Trophoblast cell (in vitro differentiated cells and primary cell): ENCODE data around the gene TNFAIP8L1.

Source experiments
- DNase-seq, 2 donors: peaks; one replicate each; pipeline ENCODE4 v3.0.0-alpha.2; 2016
- H2AFZ ChIP-seq: 2 replicates; pipeline ENCODE4 v1.6.1; 2013; ENCODE audit warnings: low read length, moderate library complexity, mild to moderate bottlenecking; ENCODE audit not compliant: insufficient read depth, poor library complexity
- H2AK5ac ChIP-seq: 2 replicates; pipeline ENCODE4 v1.6.1; 2013; ENCODE audit warnings: mild to moderate bottlenecking, low read length
- H2BK120ac ChIP-seq: 2 replicates; pipeline ENCODE4 v1.6.1; 2013; ENCODE audit warnings: low read length, mild to moderate bottlenecking, moderate library complexity; ENCODE audit not compliant: insufficient read depth, poor library complexity
- H2BK12ac ChIP-seq: 2 replicates; pipeline ENCODE4 v1.6.1; 2013; ENCODE audit warnings: mild to moderate bottlenecking, low read length, moderate library complexity
- H2BK5ac ChIP-seq: 2 replicates; pipeline ENCODE4 v1.6.1; 2013; ENCODE audit warnings: low read length, low read depth, moderate library complexity, mild to moderate bottlenecking; ENCODE audit not compliant: poor library complexity
- H3K14ac ChIP-seq: 2 replicates; pipeline ENCODE4 v1.6.1; 2013; ENCODE audit warnings: mild to moderate bottlenecking, low read length
- H3K18ac ChIP-seq: 2 replicates; pipeline ENCODE4 v1.6.1; 2013; ENCODE audit warnings: mild to moderate bottlenecking, low read length
- H3K23ac ChIP-seq: 2 replicates; pipeline ENCODE4 v1.6.1; 2013; ENCODE audit warnings: low read length
- H3K27ac ChIP-seq: 2 replicates; pipeline ENCODE4 v1.5.1; 2013; ENCODE audit warnings: low read depth, mild to moderate bottlenecking, inconsistent platforms, low read length, moderate library complexity
- H3K27me3 ChIP-seq: 2 replicates; pipeline ENCODE4 v1.6.1; 2013; ENCODE audit warnings: inconsistent platforms, mild to moderate bottlenecking, low read length, moderate library complexity; ENCODE audit not compliant: insufficient read depth
- H3K36me3 ChIP-seq, 2 experiments: 1 replicate in 1 of 2; 2 replicates in 1 of 2; pipeline ENCODE4 v1.6.1; 2013; ENCODE audit warnings: low read length in 2 of 2, mild to moderate bottlenecking in 2 of 2, moderate library complexity in 1 of 2; ENCODE audit not compliant: insufficient read depth in 2 of 2, control insufficient read depth in 1 of 2
- H3K4ac ChIP-seq: 2 replicates; pipeline ENCODE4 v1.6.1; 2013; ENCODE audit warnings: low read depth, mild to moderate bottlenecking, low read length, moderate library complexity
- H3K4me1 ChIP-seq, 2 experiments: 1 replicate in 1 of 2; 2 replicates in 1 of 2; pipeline ENCODE4 v1.6.1; 2013; ENCODE audit warnings: low read length in 2 of 2, mild to moderate bottlenecking in 2 of 2, moderate library complexity in 1 of 2; ENCODE audit not compliant: insufficient read depth in 2 of 2, control insufficient read depth in 1 of 2
- H3K4me2 ChIP-seq: 2 replicates; pipeline ENCODE4 v1.6.1; 2013; ENCODE audit warnings: inconsistent platforms, mild to moderate bottlenecking, low read length, moderate library complexity
- H3K4me3 ChIP-seq: 2 replicates; pipeline ENCODE4 v1.5.1; 2013; ENCODE audit warnings: mild to moderate bottlenecking, low read depth, low read length, inconsistent platforms
- H3K79me1 ChIP-seq: one replicate; pipeline ENCODE4 v1.6.1; 2013; ENCODE audit warnings: low read length
- H3K79me2 ChIP-seq: 2 replicates; pipeline ENCODE4 v1.6.1; 2013; ENCODE audit warnings: low read length, mild to moderate bottlenecking; ENCODE audit not compliant: control insufficient read depth, insufficient read depth, poor library complexity
- H3K9ac ChIP-seq: 2 replicates; pipeline ENCODE4 v1.6.1; 2013; ENCODE audit warnings: mild to moderate bottlenecking, low read length
- H3K9me3 ChIP-seq: 2 replicates; pipeline ENCODE4 v1.6.1; 2013; ENCODE audit warnings: low read depth, mild to moderate bottlenecking, control low read depth, inconsistent platforms, low read length; ENCODE audit not compliant: insufficient read depth
- H4K12ac ChIP-seq: 2 replicates; pipeline ENCODE4 v1.6.1; 2013; ENCODE audit warnings: low read depth, mild to moderate bottlenecking, low read length, moderate library complexity
- H4K8ac ChIP-seq: 2 replicates; pipeline ENCODE4 v1.6.1; 2013; ENCODE audit warnings: low read depth, mild to moderate bottlenecking, low read length, moderate library complexity
- H4K91ac ChIP-seq: one replicate; pipeline ENCODE4 v1.6.1; 2013; ENCODE audit warnings: low read depth, mild to moderate bottlenecking, low read length, moderate library complexity
- WGBS: extraction: QIAGEN DNeasy Blood & Tissue Kit; methylation state at CpG from one replicate; pipeline ENCODE4 v1.1.7; 2013; ENCODE audit warnings: missing lambda C conversion rate; ENCODE audit not compliant: insufficient read length, insufficient coverage; ENCODE audit errors: extremely low coverage; 5-methylcytosine and 5-hydroxymethylcytosine counted together

TNFAIP8L1 gene

DNA sequence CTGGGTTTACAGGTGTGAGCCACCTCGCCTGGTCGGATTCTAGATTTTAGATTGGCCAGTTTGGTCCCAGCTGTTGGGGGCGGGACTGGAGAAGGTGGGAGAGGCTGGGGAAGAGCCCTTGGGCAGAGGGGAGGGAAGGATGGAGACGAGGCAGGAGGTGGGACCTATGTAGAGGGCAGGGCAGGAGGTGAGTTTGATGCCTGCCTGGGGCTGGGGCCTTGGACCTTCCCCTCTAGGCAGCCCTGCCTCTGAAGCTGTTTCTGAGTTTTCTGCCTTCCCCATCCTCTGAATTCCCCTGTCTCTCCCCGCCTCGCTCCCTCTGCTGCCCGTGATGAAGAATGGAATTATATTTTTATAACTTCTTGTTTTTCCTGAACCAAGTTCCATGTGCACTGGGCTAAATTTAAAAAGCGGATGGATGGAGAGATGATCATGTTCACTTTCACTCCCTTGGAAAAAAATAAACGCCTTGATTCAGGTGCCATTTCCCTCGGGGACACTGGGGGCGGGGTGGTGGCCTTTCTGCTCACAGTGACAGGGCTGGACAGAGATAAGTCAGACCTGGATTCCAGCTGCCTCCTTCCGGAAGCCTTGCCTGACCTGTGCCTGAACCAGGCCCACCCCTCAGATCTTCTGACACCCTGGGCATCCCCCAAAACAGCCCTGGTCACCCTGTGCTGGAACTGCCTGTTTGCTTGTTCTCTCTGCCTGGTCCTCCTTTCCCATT is 16.5 kb upstream of the TNFAIP8L1 start:
- Histone ChIP-seq H3K4me3 (no peak overlapping the region), H3K27ac (no peak overlapping the region), H3K79me1 (peaks cover 2% of the 10 kb centered on the region), H3K18ac (no peak overlapping the region), H3K4ac (no peak overlapping the region), H2BK120ac (no peak overlapping the region), H3K79me2 (no peaks in the 10 kb centered on the region), H3K23ac (no peak overlapping the region), H2BK5ac (no peak overlapping the region), H2BK12ac (no peak overlapping the region), H4K91ac (no peak overlapping the region), H2AK5ac (no peak overlapping the region), H4K12ac (no peak overlapping the region), H3K4me1 (peaks cover 2 to 3% of the 10 kb centered on the region in 2 experiments), H3K9me3 (peaks cover 2% of the 10 kb centered on the region), H3K14ac (no peak overlapping the region), H4K8ac (no peak overlapping the region), H3K27me3 (no peaks in the 10 kb centered on the region), H3K36me3 (no peaks in the 10 kb centered on the region), H3K4me2 (no peak overlapping the region), H2AFZ (no peak overlapping the region), H3K9ac (no peak overlapping the region)
- no peak for DNase-seq
- no CpG with 5 or more reads among the region's 12 CpGs for WGBS

DNA sequence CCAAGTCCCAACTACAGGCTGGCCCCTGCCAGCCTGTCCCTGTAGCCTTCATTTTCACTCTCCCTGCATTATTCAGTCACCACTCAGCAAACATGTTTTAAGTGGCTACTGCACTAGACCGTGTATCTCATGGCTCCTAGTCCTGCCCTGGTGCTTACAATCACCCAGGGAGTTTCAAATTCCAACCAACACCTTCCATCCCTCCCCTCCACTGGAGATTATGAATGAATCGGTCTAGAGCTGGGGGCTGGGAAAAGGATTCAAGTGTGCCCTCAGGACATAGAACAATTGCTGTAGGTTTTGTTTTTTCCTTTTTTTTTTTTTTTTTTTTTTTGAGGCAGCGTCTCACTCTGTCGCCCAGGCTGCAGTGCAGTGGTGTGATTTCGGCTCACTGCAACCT is 15.0 kb upstream of the TNFAIP8L1 start:
- Histone ChIP-seq H3K18ac (no peak overlapping the region), H3K4me3 (no peak overlapping the region), H3K79me1 (peaks cover 2% of the 10 kb centered on the region), H3K9ac (no peak overlapping the region), H3K27ac (no peak overlapping the region), H3K4me2 (no peak overlapping the region), H3K23ac (no peak overlapping the region), H3K9me3 (peaks cover 2% of the 10 kb centered on the region), H3K36me3 (no peaks in the 10 kb centered on the region), H2BK12ac (peak overlapping the region; percentile 85), H2BK120ac (peak overlapping the region; percentile 69), H2BK5ac (no peak overlapping the region), H2AK5ac (no peak overlapping the region), H4K8ac (peak overlapping the region; percentile 29), H2AFZ (no peak overlapping the region), H4K91ac (peak overlapping the region; percentile 28), H3K4ac (no peak overlapping the region), H3K4me1 (peaks cover 2 to 3% of the 10 kb centered on the region in 2 experiments), H3K14ac (no peak overlapping the region), H3K27me3 (no peaks in the 10 kb centered on the region), H4K12ac (no peak overlapping the region), H3K79me2 (no peaks in the 10 kb centered on the region)
- DNase-seq: no peak
- WGBS: no CpG with 5 or more reads among the region's 5 CpGs

DNA sequence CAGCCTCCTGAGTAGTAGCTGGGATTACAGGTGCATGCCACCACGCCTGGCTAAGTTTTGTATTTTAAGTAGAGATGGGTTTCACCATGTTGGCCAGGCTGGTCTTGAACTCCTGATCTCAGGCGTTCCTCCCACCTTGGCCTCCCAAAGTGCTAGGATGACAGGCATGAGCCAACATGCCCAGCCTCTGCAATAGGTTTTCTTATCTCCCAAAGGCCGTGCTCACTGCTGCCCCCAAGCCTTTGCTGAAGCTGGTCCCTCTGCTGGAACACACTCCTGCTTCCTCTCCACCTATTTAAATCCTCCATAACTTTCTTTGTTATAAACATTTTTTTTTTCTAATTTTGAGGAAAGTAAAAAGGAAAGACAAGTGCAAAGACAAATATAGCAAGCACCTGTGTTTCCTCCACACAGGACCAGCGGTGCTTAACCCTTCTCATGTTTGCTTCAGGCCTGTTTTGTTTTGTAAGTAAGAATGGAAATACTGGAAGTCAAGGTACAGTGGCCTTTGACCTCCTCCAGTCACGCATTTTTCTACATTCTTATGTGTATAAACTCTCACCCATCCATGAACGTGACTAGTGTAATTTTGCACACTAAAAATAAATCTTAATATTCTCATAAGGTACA is 14.5 kb upstream of the TNFAIP8L1 start:
- WGBS: no CpG with 5 or more reads among the region's 6 CpGs

GRCh38 chr19:4633140-4633967 is 6.0 kb upstream of the TNFAIP8L1 start:
- H3K79me1 ChIP-seq: peaks cover 10% of the 10 kb centered on the region
- no CpG with 5 or more reads among the region's 14 CpGs for WGBS
- H3K36me3 ChIP-seq: no peaks in the 10 kb centered on the region

More for the DNA sequence above, 14.5 kb upstream of the TNFAIP8L1 start:
- Histone ChIP-seq H4K8ac (peak overlapping the region; percentile 29), H4K91ac (peak overlapping the region; percentile 28), H2BK5ac (no peak overlapping the region), H3K4me2 (no peak overlapping the region), H2AK5ac (no peak overlapping the region), H3K27ac (no peak overlapping the region), H3K14ac (no peak overlapping the region), H4K12ac (no peak overlapping the region), H3K4me3 (no peak overlapping the region), H3K4ac (no peak overlapping the region), H3K79me1 (peaks cover 2% of the 10 kb centered on the region), H3K4me1 (peaks cover 2 to 3% of the 10 kb centered on the region in 2 experiments), H3K79me2 (no peaks in the 10 kb centered on the region), H3K18ac (no peak overlapping the region), H3K23ac (no peak overlapping the region), H2BK120ac (no peak overlapping the region), H3K9ac (no peak overlapping the region), H2BK12ac (no peak overlapping the region), H3K36me3 (no peaks in the 10 kb centered on the region), H3K9me3 (peaks cover 2% of the 10 kb centered on the region), H2AFZ (no peak overlapping the region), H3K27me3 (no peaks in the 10 kb centered on the region)
- DNase-seq: peak in 1 of 2 donors; percentile 40

More at GRCh38 chr19:4633140-4633967, 6.0 kb upstream of the TNFAIP8L1 start:
- Histone ChIP-seq H3K4me2 (no peak overlapping the region), H3K9me3 (peaks cover 2% of the 10 kb centered on the region), H4K91ac (no peak overlapping the region), H2AFZ (no peak overlapping the region), H3K79me2 (peaks cover 2% of the 10 kb centered on the region), H3K4me1 (peaks cover 5 to 11% of the 10 kb centered on the region in 2 experiments), H2BK12ac (no peak overlapping the region), H2BK120ac (no peak overlapping the region), H2AK5ac (no peak overlapping the region), H4K8ac (no peak overlapping the region), H2BK5ac (no peak overlapping the region), H3K4ac (no peak overlapping the region), H3K9ac (no peak overlapping the region), H3K14ac (no peak overlapping the region), H3K27me3 (no peaks in the 10 kb centered on the region), H3K4me3 (no peak overlapping the region), H3K23ac (no peak overlapping the region), H3K27ac (no peak overlapping the region), H3K18ac (no peak overlapping the region), H4K12ac (no peak overlapping the region)
- DNase-seq: peak; percentile 81 to 93
